HG02571 (cell line): Measurements from ENCODE around the gene INAFM1.
"Not testable (repeated sequence)": the region's sequence is repeated elsewhere in the genome, so short reads cannot be mapped to it uniquely, and the experiment has no call there.

ENCODE experiments used
- ATAC-seq: cut with Tn5 transposase; IDR thresholded peaks from one replicate; pipeline ENCODE4 v1.9.1; 2021; ENCODE audit warnings: mild to moderate bottlenecking, moderate library complexity; ENCODE audit not compliant: unreplicated experiment

Gene INAFM1

DNA sequence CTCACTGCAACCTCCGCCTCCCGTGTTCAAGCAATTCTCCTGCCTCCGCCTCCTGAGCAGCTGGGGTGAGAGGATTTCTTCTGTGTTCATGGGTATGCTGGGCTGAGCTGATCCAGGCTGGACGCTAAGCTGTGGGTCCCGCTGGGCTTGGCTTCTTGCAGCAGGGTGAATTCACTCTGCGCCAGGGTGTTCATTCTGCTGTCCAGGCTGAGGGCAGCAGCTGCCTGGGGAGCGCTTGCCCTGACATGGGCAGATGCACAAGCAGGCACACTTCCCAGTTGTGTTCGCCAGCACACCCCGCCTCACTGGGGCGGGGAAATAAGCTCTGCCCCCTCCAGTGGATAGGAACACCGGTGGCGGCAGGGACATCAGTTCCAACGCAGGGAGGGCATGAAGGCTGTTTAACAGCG, 7.3 kb upstream of the INAFM1 start:
- no peak for ATAC-seq

DNA sequence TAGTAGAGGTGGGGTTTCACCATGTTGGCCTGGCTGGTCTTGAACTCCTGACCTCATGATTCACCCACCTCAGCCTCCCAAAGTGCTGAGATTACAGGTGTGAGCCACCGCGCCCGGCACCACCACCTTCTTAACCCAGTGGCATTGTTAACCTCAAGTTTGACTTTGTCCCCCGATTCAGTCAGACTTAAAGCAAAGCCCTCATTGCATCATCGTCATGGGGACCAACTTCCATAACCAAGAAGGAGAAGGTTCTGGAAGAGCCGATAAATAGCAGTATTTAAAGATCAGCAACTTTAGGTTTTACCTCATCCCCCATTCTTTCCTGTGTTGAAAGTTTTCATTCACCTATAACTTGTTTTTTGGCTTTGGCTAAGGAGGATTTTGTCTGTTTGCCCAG, 6.7 kb upstream of the INAFM1 start:
- no peak for ATAC-seq

DNA sequence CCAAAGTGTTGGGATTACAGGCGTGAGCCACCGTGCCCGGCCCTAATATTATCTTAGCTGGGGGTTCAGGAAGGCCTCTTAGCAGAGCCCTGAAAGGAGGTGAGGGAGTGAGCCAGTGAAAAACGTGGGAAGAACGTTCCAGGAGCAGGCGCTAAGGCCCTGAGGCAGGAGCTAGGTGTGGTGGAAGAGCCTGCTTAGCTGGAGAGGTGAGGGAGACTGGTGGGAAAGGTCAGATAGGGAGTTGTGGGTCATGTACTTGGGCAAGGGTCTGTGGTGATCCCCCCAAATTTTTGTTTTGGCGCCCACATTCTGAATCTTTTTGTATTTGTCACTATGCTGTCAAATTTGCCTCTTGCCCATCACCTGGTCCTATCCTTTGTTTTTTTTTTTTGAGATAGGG, 5.1 kb upstream of the INAFM1 start:
- ATAC-seq, result no peak

DNA sequence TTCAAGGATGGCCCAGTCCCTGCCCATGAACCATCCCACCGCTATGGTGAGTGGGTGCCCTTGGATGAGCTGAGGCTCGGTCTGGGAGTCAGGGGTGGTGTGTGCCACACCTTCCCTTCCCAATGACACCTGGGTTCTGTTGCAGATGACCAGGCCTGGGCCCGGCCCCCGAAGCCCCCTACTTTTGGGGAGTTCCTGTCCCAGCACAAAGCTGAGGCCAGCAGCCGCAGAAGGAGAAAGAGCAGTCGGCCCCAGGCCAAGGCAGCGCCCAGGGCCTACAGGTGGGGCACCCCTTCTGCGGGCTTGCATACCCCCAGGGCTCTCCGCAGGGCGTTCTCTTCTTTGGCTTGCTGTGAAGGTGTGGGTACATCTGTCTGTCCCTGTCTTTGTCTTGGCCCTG, 4.3 kb upstream of the INAFM1 start:
- no peak for ATAC-seq

DNA sequence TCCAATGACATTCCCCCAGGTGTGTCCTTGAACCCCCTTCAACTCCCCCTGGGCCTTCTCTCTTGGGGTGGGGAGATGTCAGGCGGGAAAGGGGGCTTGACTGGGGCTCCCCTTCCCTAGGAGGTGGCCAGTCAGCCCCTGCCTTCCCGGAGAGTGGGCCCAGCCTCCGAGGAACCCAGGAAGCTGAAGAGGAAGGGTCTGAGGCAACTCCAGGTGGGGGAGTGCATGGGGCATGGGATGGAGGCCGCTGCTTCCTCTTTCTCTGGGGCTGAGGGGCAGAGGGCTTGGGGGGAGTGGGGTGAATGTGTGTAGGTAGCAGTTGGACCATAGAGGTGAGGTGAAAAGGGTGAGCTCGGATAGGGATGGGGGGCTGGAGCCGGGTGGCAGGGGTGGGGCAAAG, 2.7 kb upstream of the INAFM1 start:
- no peak for ATAC-seq

DNA sequence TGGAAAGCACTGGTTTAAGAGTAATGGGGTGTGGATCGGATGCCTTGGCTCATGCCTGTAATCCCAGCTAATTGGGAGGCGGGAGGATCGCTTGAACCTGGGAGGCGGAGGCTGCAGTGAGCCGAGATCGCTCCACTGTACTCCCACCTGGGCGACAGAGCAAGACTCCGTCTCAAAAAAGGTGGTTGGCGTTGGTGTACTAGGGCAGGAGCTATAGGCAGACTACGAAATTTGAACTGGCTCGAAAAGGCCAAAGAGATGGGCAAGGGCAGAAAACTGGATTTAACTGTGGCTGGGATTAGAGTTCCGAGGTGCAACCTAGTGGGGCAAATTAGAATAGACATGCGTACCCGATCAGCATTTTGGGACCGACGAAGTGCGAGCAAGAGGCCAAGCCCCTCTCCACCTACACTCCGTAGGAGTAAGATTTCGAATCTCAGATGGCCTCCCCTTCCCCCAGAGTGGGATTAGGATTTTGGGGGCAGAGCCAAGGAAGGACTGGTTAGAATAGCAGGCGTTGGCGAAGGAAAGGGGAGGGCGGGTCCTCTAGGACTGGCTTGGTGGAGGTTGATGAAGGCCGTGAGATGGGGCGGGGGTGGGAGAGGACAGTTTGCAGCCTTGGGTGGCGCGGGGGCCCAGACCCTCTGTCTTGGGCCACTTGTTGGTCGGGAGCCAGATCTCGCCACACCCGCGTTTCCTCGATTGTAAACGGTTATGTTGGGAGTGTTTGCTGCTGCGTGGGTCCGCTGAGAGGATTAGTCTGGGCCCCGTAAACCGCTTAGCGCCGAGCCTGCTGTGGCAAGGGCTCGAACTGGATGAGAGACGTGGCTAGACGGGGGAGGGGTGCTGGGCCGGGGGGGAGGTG, 2.0 kb upstream of the INAFM1 start:
- ATAC-seq, result no peak

DNA sequence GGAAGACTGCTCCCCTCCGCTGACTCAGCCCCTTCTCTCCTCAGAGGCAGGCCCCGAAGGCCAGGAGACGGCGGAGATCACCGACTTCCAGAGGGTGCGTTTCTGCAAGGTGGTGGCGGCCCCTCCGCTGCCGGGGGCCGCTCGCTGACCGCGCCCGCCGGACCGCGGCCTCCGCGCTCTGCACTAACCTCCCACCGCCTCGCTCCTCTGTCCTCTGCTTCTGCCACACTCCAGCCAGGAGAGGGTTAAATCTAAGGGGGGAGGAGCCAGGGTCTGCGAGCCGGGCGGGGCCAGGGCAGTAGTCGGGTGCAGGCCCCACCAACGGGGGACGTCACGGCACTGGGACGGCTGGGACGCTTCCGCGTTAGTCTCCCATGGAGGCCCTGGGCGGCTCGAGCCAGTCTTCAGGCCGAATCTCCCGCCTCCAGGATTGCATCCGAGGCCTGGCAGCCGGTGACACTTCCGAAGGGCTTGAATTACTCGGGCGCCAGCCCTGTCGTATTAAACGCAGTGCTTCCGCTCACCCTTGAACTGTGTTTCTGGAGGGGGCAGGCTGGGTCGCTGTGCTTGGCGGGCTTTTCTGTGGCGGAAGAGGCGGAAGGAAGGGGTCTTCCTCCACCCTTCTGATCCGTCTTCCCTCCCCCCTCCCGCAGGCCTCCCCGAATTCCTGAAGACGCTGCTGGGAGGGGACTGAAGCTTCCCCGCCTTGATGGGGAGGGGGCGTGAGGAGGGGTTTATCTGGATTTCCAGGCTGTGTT, 1.2 kb upstream of the INAFM1 start:
- ATAC-seq, result peak; percentile 61

DNA sequence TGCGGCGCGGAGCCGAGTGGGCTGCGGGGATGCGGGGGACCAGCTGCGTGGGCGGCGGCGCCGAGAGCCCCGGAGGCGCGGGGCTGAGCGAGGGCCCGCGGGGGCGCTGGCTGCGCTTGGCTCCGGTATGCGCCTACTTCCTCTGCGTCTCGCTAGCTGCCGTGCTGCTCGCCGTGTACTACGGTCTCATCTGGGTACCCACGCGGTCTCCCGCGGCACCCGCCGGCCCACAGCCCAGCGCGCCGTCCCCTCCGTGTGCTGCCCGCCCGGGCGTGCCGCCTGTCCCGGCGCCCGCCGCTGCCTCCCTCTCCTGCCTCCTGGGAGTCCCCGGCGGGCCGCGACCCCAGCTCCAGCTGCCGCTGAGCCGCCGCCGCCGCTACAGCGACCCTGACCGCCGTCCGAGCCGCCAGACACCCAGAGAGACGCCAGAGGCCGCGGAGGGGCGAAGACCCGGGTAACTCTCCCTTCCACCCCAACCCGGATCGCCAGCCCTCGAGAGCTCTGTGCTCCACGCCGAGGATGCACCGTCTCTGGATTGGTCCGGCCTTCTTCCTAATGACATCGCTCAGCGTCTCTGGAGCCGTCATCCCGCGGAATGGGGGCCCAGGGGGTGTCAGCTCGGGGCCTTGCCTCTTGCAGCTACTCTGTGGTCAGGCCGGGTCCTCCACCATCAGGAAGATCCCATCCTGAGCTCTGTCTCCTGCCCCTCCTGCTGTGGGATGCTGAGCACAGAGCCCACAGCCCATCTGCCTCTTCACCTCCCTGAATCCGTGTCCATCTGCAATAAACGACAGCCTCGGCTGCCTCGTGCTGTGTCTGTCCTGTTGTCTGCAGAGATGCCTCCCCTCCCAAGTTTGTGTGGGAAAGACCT, 441 bp downstream of the INAFM1 start:
- no peak for ATAC-seq

DNA sequence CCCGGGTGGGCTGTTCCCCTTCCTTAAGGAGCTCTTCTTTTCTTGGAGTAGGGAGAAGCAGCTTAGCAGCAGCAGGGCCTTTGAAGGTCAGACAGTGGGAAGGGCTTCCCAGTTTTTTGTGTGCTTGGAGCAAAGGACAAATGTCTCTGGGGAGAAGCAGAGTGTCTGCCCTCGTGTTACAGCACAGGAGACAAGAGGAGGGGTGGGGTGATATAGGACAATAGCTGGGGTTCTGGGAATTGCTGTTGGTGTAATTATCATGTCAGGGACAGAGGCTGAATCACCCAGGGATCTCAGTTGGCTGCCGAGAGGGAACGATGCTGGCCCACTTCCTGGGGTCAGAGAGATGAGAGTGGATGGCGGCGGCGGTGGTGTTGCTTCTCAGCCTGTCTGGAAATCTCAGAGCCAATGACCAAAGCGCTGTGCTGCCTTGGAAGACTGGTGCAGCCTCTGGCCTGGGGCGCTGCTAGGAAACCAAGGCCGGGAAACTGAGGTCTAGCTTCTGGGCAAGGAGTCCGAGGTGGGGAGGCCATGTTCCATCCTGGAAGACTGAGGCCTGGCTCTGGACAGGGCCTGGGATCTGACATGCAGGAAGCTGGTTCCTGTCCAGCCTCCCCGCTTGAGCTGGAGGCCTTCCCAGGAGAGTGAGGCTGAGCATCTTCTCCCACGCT, 1.2 kb downstream of the INAFM1 start:
- ATAC-seq, result no peak

DNA sequence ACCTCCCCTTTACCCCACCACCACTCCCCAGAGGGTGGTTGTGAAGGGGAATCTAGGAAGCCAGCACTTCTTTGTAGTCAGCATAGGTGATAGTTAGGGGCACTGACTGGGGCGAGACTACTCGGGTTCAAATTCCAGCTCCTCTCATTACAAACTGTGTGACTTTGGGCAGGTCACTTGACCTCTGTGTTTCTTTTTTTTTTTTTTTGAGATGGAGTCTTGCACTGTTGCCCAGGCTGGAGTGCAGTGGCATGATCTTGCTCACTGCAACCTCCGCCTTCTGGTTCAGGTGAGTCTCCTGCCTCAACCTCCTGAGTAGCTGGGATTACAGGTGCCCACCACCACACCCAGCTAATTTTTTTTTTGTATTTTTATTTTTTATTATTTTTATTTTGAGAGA, 1.8 kb downstream of the INAFM1 start:
- not testable (repeated sequence) for ATAC-seq

DNA sequence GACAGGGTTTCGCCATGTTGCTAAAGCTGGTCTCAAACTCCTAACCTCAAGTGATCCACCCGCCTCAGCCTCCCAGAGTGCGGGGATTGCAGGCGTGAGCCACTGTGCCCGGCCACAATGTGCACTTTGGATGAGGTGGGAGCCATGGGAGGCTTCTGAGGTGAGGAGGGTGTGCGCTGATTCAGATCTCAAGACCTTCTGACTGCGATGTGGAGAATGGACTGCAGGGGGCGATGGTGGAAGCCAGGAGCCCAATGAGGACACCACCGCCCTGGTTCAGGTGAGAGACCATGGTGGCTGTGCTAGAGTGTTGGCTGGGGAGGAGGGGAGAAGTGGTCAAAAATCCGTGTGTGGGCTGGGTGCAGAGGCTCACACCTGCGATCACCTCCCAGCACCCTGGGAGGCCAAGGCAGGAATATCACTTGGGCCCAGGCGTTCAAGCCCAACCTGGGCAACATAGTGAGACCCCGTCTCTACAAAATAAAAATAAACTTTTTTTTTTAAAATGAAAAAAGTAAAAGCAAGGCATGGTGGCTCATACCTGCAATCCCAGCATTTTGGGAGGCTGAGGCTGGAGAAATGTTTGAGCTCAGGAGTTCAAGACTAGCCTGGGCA, 5.6 kb downstream of the INAFM1 start:
- no peak for ATAC-seq

DNA sequence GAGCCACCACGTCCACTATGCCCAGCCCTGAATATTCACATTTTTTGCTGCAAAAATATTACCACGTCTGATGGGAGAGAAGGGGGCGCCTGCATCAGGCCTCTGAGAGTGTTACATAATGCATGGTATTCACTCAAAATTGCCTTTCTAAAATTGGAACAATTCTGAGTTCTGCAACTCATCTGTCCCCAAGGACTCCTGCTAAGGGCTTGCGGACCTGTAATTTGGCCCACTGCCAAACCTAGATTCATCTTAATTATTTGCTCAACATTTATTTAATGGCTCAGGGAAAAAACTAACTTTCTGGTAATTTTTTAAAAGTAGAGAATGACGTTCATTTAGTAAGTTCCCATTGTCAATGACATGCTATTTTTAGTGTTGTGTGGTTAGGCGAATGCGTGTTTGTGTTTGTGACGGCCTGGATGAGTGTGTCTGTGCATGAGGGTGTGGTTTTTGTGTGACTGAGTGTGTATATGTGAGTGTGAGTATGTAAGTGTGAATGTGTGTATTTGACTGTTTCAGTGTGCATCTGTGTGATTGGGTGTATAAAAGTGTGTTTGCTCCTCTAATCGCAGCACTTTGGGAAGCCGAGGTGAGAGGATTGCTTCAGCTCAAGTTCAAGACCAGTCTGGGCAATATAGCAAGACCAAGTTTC, 8.8 kb downstream of the INAFM1 start:
- no peak for ATAC-seq

DNA sequence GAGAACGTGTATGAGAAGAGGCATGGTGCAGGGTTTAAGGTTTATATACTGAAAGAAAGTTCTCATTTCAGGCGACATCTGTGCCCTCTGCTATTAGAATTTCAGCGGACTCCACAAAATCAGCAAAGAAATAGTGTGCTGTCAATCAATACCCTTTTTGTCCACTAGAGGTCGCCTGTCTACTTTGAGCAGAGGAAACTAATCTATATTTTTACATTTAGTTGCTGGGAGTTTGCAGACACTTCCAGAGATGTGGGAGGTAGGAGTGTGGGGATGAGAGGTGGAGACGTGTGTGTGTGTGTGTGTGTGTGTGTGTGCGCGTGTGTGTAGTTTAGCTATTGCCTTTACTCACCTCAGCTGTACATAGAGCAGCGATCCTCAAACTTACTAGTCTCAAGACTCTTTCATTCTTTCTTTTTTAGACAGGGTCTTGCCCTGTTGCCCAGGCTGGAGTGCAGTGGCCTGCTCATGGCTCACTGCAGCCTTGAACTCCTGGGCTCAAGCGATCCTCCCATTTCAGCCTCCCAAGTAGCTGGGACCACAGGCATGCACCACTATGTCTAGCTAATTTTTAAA, 9.7 kb downstream of the INAFM1 start:
- ATAC-seq, result no peak

DNA sequence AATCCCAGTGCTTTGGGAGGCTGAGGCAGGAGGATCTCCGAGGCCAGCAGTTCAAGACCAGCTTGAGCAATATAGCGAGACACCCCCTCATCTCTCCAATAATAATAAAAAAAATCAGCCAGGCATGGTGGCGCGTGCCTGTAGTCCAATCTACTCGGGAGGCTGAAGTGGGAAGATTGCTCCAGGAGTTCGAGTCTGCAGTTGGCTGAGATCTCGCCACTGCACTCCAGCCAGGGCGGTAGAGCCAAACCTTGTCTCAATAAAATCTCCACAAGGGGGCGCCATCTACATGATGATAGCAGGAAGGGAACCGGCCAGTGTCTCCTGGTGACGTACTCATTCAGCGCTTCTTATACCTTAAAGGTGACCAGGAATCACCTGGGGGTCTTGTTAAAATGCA, 21.4 kb downstream of the INAFM1 start:
- no peak for ATAC-seq

DNA sequence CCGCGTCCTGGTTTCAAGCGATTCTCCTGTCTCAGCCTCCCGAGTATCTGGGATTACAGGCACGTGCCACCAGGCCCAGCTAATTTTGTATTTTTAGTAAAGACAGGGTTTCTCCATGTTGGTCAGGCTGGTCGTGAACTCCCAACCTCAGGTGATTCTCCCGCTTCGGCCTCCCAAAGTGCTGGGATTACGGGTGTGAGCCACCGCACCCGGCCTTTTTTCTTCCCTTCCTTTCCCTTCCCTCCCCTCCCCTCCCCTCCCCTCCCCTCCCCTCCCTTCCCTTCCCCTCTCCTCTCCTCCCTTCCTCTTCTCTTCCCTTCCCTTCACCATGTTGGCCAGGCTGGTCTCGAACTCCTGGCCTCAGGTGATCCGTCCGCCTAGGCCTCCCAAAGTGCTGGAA, 26.2 kb downstream of the INAFM1 start:
- ATAC-seq, result not testable (repeated sequence)

DNA sequence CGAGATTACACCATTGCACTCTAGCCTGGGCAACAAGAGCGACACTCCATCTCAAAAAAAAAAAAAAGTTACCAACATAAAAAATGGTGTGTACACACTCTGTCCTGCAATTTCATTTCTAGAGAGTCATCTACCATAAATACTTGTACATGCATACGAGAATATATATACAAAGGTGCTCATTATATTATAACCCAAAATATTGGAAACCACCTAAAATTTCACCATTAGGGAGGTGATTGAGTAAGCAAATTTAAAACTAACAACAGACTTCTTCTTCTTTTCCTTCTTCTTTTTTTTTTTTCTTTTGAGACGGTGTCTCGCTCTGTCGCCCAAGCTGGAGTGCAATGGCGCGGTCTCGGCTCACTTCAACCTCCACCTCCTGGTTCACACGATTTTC, 27.6 kb downstream of the INAFM1 start:
- ATAC-seq, result no peak

DNA sequence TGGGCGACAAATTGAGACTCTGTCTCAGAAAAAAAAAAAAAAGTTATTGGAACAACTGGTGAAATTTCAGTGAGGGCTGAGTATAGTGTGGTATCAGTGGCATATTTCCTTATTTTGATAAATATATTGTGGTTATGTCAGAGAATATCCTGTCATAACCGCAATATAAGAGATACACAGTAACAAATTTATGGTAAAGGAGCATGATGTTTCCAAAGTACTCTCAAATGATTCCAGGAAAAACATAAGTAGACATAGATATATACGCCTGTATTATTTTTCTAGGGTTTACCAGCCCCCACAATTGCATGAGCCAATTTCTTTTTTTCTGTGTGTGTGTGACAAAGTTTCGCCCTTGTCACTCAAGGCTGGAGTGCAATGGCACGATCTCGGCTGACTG, 29.3 kb downstream of the INAFM1 start:
- ATAC-seq, result no peak

DNA sequence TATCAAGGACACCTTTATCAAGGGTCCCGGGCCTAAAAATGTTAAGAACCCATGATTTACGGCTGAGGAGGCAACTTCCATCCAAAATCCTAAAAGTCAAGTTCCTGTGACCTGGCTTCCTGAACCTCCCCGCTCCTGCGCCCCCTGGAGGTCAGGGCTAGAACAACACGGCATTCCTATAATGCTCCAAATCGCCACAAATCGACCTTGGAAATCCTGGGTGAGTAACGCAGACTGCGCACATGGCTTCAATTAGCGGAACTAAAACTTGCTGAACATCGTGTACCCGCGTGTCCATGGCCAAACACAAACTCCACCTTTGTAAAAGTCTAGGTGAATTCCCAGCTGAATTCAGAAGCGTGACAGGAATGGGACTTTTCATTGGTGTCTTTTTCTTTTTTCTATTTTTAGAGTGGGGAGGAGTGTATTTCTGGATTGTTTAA, 30.6 kb downstream of the INAFM1 start:
- ATAC-seq, result no peak

DNA sequence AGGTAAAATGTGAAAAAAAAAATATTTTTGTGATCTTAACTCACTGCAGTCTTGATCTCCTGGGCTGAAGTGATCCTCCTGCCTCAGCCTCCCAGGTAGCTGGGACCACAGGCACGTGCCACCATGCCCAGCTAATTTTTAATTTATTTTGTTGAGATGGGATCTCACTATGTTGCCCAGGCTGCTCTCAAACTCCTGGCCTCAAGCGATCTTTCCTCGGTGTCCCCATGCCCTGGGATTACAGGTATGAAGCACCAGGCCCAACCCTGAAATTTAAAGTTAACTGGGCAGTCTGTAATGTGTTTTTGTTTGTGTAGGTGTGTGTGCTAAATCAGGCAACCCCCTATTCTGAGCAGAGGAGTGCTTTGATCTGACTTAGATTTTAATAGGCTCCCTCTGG, 31.6 kb downstream of the INAFM1 start:
- no peak for ATAC-seq
